Prostate gland (tissue), 2 donors: ENCODE results near the gene PPP1R13B. TPM values are rescaled to one million over a fixed set of nuclear protein-coding genes. Genes with fewer than 3 reads are reported as not detected.

Source experiments
- DNase-seq: peaks from one replicate; pipeline ENCODE4 v3.0.0-alpha.2; 2019; ENCODE audit warnings: low spot score
- H3K27ac ChIP-seq, 2 donors: fragments of 200-600 bp; sonication (generic); 2 replicates each; pipeline ENCODE4 v1.5.1; 2017 to 2019
- H3K27me3 ChIP-seq: fragments of 200-600 bp; sonication (generic); replicated peaks from 2 replicates; pipeline ENCODE4 v1.5.1; 2019; ENCODE audit not compliant: insufficient read depth
- H3K36me3 ChIP-seq, 2 donors: fragments of 200-600 bp; sonication (generic); 1 replicate in 1 of 2; 2 replicates in 1 of 2; pipeline versions ENCODE4 v1.5.1 to v1.8.1; 2017 to 2019
- H3K4me1 ChIP-seq: fragments of 200-600 bp; sonication (generic); replicated peaks from 2 replicates; pipeline ENCODE4 v1.5.1; 2019
- H3K4me3 ChIP-seq, 2 donors: fragments of 200-600 bp; sonication (generic); 2 replicates each; pipeline ENCODE4 v1.5.1; 2017 to 2019
- H3K9me3 ChIP-seq: fragments of 200-600 bp; sonication (generic); 2 replicates; pipeline ENCODE4 v1.5.1; 2017
- POLR2A ChIP-seq: fragments of 450-650 bp; IDR thresholded peaks from one replicate; pipeline ENCODE4 v1.6.1; 2016; ENCODE audit warnings: antibody characterized with exemption, mild to moderate bottlenecking
- POLR2AphosphoS5 ChIP-seq: sonication (generic); formaldehyde crosslinking; IDR thresholded peaks from one replicate; pipeline ENCODE4 v1.6.1; 2017; ENCODE audit warnings: antibody characterized with exemption
- WGBS: methylation state at CpG from one replicate; pipeline ENCODE4 v1.1.5; 2018; 5-methylcytosine and 5-hydroxymethylcytosine counted together
- intact Hi-C: fragments of 100-400 bp; cut with DNase I; formaldehyde crosslinking; loops from one replicate; pipeline ENCODE4 v1.14.2; 2022
- total RNA-seq, 2 donors: library from RNA; depleted of rRNA; stranded (reverse); fragments of >200 nt; gene quantifications; one replicate each; pipeline ENCODE4 v1.1.0, GENCODE V29; 2016
- TF ChIP-seq, protein P1 (sequence below), 4 experiments: fragments of 200-600 bp in 2 of 4; fragments of 450-650 bp in 2 of 4; sonication (generic) in 2 of 4; IDR thresholded peaks; 1 replicate in 3 of 4; 2 replicates in 1 of 4; pipeline ENCODE4 v1.5.1; 2016 to 2019; ENCODE audit warnings: antibody characterized with exemption in 4 of 4, mild to moderate bottlenecking in 2 of 4, moderate library complexity in 2 of 4

PPP1R13B gene
- total RNA-seq, 2 donors from 2014 or later, result 48.2 to 64.6 TPM

DNA sequence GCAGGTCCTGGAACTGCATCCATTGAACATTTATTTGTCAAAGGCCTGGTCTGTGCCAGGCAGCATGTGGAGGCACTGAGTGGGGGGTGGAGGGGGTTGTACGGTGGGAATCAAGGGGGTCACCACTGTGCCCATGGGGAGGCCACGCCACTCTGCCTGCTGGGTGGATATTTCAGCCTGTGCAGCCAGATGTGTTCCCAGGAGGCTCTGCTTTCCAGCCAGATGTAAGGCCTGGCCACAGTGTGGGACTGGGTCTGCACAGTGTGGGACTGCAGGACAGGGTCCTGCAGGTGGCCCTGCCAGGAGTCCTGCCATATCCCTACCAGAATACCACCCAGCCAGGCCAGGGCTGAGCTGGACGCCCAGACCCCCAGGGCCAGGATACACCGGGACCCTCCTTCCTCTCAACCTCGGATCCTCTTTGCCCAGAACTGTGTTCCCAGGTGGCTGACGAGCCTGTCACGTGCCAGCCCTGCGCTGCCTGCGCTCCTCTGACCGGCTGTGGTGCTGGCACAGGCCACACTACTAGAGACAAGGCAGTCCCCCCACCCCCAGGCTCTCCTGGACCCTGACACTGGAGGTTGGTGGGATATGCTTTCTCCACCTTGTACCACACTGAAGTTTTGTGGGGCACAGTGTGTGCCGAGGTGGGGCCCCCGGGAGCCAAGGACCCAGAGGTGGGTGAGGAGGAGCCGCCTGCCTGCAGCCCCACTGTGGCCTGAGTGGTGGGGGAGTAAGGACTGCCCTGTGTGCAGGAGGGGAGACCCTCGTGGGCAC, 149.6 kb downstream of the PPP1R13B start:
- no peaks in the 10 kb centered on the region for H3K27me3 ChIP-seq
- H3K27ac ChIP-seq, result peak overlapping the region; percentile 69 to 80
- H3K36me3 ChIP-seq, result peaks cover 0 to 10% of the 10 kb centered on the region in 2 donors
- 85% methylated on average over 14 of the region's 14 CpGs for WGBS
- no peaks in the 10 kb centered on the region for H3K9me3 ChIP-seq
- H3K4me1 ChIP-seq, result peaks cover 36% of the 10 kb centered on the region
- TF ChIP-seq POLR2AphosphoS5 (no peak), POLR2A (no peak)
- TF ChIP-seq, protein P1, sequence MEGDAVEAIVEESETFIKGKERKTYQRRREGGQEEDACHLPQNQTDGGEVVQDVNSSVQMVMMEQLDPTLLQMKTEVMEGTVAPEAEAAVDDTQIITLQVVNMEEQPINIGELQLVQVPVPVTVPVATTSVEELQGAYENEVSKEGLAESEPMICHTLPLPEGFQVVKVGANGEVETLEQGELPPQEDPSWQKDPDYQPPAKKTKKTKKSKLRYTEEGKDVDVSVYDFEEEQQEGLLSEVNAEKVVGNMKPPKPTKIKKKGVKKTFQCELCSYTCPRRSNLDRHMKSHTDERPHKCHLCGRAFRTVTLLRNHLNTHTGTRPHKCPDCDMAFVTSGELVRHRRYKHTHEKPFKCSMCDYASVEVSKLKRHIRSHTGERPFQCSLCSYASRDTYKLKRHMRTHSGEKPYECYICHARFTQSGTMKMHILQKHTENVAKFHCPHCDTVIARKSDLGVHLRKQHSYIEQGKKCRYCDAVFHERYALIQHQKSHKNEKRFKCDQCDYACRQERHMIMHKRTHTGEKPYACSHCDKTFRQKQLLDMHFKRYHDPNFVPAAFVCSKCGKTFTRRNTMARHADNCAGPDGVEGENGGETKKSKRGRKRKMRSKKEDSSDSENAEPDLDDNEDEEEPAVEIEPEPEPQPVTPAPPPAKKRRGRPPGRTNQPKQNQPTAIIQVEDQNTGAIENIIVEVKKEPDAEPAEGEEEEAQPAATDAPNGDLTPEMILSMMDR (IDR thresholded peaks at IDR 0.05), result no peak
- DNase-seq, result no peak
- no peak overlapping the region for H3K4me3 ChIP-seq
- intact Hi-C loops, result no loop called here

DNA sequence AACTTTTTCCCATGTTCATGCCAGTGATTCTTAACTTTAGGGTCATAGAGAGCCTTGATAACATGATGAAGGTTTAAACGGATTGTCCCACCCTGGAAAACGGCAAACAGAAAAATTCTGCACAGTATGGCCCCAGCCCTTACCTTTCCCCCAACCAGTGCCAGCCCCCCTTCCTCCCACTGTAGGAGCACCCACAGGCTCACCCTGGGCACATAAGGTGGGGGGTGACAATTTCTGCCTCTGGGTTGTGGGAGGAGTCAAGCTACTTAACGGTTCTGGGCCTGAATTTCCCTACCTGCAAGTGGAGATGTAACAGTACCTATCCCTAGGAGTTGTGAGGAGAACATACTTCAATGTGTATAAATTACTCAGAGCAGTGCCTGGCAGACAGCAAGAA, 150.2 kb downstream of the PPP1R13B start:
- intact Hi-C loops, result no loop called here
- Histone ChIP-seq H3K36me3 (peaks cover 0 to 10% of the 10 kb centered on the region in 2 donors), H3K4me3 (no peak overlapping the region), H3K4me1 (peaks cover 36% of the 10 kb centered on the region), H3K27ac (peak overlapping the region in 1 of 2 donors; percentile 80), H3K9me3 (no peaks in the 10 kb centered on the region), H3K27me3 (no peaks in the 10 kb centered on the region)
- 19% methylated on average over 3 of the region's 3 CpGs for WGBS
- no peak for TF ChIP-seq POLR2A
- no peak for TF ChIP-seq POLR2AphosphoS5
- TF ChIP-seq, protein P1 (IDR thresholded peaks at IDR 0.05), result no peak
- no peak for DNase-seq

DNA sequence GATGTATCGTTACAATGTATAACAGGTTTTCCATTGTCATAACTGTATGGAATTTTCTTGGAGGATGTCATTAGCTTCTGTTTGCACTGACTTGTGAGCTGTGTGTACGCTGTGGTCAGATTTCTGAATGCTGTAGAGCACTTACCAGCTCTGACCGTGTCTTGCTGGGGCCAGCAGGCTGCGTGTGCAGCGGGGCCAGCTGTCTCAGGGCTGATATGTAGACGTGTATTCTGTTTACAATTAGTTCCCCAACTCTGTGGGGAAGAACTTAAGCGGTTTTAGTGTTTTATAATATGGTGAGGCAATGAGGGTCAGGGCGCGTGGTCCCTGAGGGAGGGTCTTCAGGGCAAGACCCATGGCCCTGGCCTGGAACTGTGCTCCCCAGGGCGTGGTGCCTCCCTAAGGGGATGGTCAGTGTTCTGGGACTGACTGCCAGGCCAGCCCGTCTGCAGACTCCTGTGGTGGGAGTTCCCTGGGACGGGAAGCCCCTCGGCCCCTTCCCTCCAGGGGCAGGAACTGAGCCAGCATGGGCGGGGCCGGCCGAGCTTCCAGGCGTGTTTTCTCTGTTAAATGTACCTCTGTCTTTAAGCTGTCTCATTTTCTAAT, 150.8 kb downstream of the PPP1R13B start:
- no peak for DNase-seq
- Histone ChIP-seq H3K4me3 (no peak overlapping the region), H3K27me3 (no peaks in the 10 kb centered on the region), H3K36me3 (peaks cover 0 to 10% of the 10 kb centered on the region in 2 donors), H3K27ac (peak overlapping the region; percentile 50 to 80), H3K4me1 (peaks cover 36% of the 10 kb centered on the region), H3K9me3 (no peaks in the 10 kb centered on the region)
- whole genome bisulfite sequencing, result 27% methylated on average over 17 of the region's 17 CpGs
- intact Hi-C loops, result no loop called here
- TF ChIP-seq POLR2AphosphoS5, result no peak
- TF ChIP-seq, protein P1 (IDR thresholded peaks at IDR 0.05), result no peak

DNA sequence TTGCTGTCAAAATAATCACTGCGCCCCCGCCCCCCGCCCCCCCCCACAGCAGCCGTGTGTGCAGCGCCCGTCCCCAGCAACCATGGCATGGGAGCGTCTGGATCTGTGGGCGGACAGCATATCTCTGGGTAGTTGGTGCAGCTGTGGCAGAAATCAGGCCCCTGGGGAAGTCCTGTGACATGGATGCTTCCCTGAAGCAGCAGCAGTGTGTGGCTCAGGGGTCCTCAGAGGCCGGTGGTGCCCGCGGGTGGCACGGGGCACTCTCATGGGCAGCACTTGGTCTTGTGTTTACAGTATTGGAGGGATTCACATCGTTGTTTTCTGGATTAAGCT, 151.3 kb downstream of the PPP1R13B start:
- no peak overlapping the region for H3K27ac ChIP-seq
- 38% methylated on average over 12 of the region's 13 CpGs for WGBS
- no peak overlapping the region for H3K4me3 ChIP-seq
- no peaks in the 10 kb centered on the region for H3K27me3 ChIP-seq
- intact Hi-C loops, result no loop called here
- TF ChIP-seq POLR2A (no peak), POLR2AphosphoS5 (no peak)
- TF ChIP-seq, protein P1 (IDR thresholded peaks at IDR 0.05), result no peak
- no peaks in the 10 kb centered on the region for H3K9me3 ChIP-seq
- H3K4me1 ChIP-seq, result peaks cover 36% of the 10 kb centered on the region
- H3K36me3 ChIP-seq, result peaks cover 0 to 10% of the 10 kb centered on the region in 2 donors
- DNase-seq, result no peak
